Gastroesophageal sphincter (tissue), 4 donors: Measurements from ENCODE around the gene MYBPH. TPM values are rescaled to one million over a fixed set of nuclear protein-coding genes. Genes with fewer than 3 reads are reported as not detected.

ENCODE experiments used
- ATAC-seq: fragments of 150-250 bp; one replicate; pipeline ENCODE4 v1.9.1; 2016; ENCODE audit warnings: mild to moderate bottlenecking, moderate library complexity
- H3K27ac ChIP-seq, 4 donors: fragments of 200-600 bp; sonication (generic) in 3 of 4; 1 replicate in 3 of 4; 2 replicates in 1 of 4; pipeline ENCODE4 v1.5.1; 2016 to 2019
- H3K27me3 ChIP-seq: fragments of 200-600 bp; sonication (generic); one replicate; pipeline ENCODE4 v1.5.1; 2019
- H3K36me3 ChIP-seq, 2 donors: fragments of 200-600 bp; sonication (generic); one replicate each; pipeline ENCODE4 v1.5.1; 2019; ENCODE audit warnings: control low read depth in 1 of 2
- H3K4me1 ChIP-seq, 3 donors: fragments of 200-600 bp; sonication (generic); 1 replicate in 2 of 3; 2 replicates in 1 of 3; pipeline ENCODE4 v1.5.1; 2016 to 2019; ENCODE audit warnings: control low read depth in 2 of 3
- H3K4me3 ChIP-seq, 2 donors: fragments of 200-600 bp; sonication (generic); one replicate each; pipeline ENCODE4 v1.5.1; 2019; ENCODE audit warnings: mild to moderate bottlenecking in 1 of 2, moderate library complexity in 1 of 2
- H3K9me3 ChIP-seq, 3 donors: fragments of 200-600 bp; sonication (generic); one replicate each; pipeline ENCODE4 v1.5.1; 2017 to 2019; ENCODE audit warnings: control low read depth in 2 of 3
- EP300 ChIP-seq: sonication (generic); formaldehyde crosslinking; IDR thresholded peaks from one replicate; pipeline ENCODE4 v1.6.1; 2017; ENCODE audit warnings: antibody characterized with exemption, mild to moderate bottlenecking
- POLR2A ChIP-seq, 2 donors: fragments of 450-650 bp; IDR thresholded peaks; one replicate each; pipeline ENCODE4 v1.6.1; 2017; ENCODE audit warnings: antibody characterized with exemption in 2 of 2, mild to moderate bottlenecking in 2 of 2, moderate library complexity in 1 of 2
- POLR2AphosphoS5 ChIP-seq: sonication (generic); formaldehyde crosslinking; IDR thresholded peaks from one replicate; pipeline ENCODE4 v1.6.1; 2017; ENCODE audit warnings: antibody characterized with exemption
- WGBS, 2 donors: methylation state at CpG; one replicate each; pipeline ENCODE4 v1.1.5; 2018; ENCODE audit warnings: low coverage in 1 of 2; 5-methylcytosine and 5-hydroxymethylcytosine counted together
- total RNA-seq, 4 donors: library from RNA; depleted of rRNA; stranded (reverse); fragments of >200 nt; gene quantifications; one replicate each; pipeline ENCODE4 v1.1.0, GENCODE V29; 2016
- TF ChIP-seq, protein P1 (sequence below), 4 experiments: fragments of 200-600 bp in 2 of 4; fragments of 450-650 bp in 2 of 4; sonication (generic) in 1 of 4; IDR thresholded peaks; one replicate each; pipeline ENCODE4 v1.5.1; 2017 to 2019; ENCODE audit warnings: antibody characterized with exemption in 4 of 4, mild to moderate bottlenecking in 2 of 4, moderate library complexity in 2 of 4

MYBPH gene
- total RNA-seq, 4 donors from 2014 or later = not detected

- no peak for ATAC-seq
- Histone ChIP-seq H3K27ac (no peak overlapping the region), H3K4me1 (no peaks in the 10 kb centered on the region), H3K27me3 (peaks cover 24% of the 10 kb centered on the region), H3K4me3 (no peak overlapping the region), H3K36me3 (no peaks in the 10 kb centered on the region), H3K9me3 (peaks cover 0 to 10% (median 0%) of the 10 kb centered on the region in 3 donors)
- WGBS, 2 donors = 77 to 79% methylated on average over 8 to 9 of the region's 9 CpGs
- TF ChIP-seq EP300 = no peak
- TF ChIP-seq POLR2AphosphoS5 = no peak
- TF ChIP-seq, protein P1, sequence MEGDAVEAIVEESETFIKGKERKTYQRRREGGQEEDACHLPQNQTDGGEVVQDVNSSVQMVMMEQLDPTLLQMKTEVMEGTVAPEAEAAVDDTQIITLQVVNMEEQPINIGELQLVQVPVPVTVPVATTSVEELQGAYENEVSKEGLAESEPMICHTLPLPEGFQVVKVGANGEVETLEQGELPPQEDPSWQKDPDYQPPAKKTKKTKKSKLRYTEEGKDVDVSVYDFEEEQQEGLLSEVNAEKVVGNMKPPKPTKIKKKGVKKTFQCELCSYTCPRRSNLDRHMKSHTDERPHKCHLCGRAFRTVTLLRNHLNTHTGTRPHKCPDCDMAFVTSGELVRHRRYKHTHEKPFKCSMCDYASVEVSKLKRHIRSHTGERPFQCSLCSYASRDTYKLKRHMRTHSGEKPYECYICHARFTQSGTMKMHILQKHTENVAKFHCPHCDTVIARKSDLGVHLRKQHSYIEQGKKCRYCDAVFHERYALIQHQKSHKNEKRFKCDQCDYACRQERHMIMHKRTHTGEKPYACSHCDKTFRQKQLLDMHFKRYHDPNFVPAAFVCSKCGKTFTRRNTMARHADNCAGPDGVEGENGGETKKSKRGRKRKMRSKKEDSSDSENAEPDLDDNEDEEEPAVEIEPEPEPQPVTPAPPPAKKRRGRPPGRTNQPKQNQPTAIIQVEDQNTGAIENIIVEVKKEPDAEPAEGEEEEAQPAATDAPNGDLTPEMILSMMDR (IDR thresholded peaks at IDR 0.05) = no peak
- no peak for TF ChIP-seq POLR2A (IDR thresholded peaks at IDR 0.05)
Observed at GRCh38 chr1:203158960-203159665, 16.5 kb downstream of the MYBPH start.

DNA sequence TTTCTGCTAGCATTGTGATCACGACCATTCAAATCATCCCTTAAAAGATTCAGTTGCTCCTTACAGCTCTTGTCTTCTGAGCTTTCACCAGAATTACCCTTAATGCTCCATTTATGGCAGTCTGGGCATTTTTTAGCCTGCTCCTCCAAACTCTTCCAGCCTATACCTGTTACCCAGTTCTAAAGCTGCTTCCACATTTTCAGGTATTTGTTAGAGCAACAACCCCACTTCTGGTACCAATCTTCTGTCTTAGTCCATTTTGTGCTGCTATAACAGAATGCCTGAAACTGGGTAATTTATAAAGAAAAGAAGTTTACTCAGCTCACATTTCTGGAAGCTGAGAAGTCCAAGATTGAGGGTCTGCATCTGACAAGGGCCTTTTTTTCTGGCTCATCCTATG, 17.2 kb downstream of the MYBPH start:
- no peak for ATAC-seq
- no peak overlapping the region for H3K27ac ChIP-seq
- no peak overlapping the region for H3K4me3 ChIP-seq
- H3K36me3 ChIP-seq = no peaks in the 10 kb centered on the region
- 90 to 100% methylated on average over 1 of the region's 1 CpG for WGBS, 2 donors
- H3K9me3 ChIP-seq = peaks cover 0 to 10% (median 0%) of the 10 kb centered on the region in 3 donors
- H3K4me1 ChIP-seq = no peaks in the 10 kb centered on the region
- H3K27me3 ChIP-seq = peaks cover 24% of the 10 kb centered on the region
- no peak for TF ChIP-seq POLR2AphosphoS5
- TF ChIP-seq, protein P1 (IDR thresholded peaks at IDR 0.05) = no peak

- H3K4me1 ChIP-seq = no peaks in the 10 kb centered on the region
- no peak overlapping the region for H3K27ac ChIP-seq
- H3K9me3 ChIP-seq = peaks cover 0 to 10% (median 0%) of the 10 kb centered on the region in 3 donors
- H3K36me3 ChIP-seq = no peaks in the 10 kb centered on the region
- peaks cover 8% of the 10 kb centered on the region for H3K27me3 ChIP-seq
- H3K4me3 ChIP-seq = no peak overlapping the region
- TF ChIP-seq, protein P1 (IDR thresholded peaks at IDR 0.05) = no peak
- TF ChIP-seq POLR2AphosphoS5 (no peak), EP300 (no peak), POLR2A (IDR thresholded peaks at IDR 0.05) (no peak)
- ATAC-seq = no peak
- 71 to 83% methylated on average over 1 of the region's 1 CpG for WGBS, 2 donors
Observed at GRCh38 chr1:203156280-203156679, 19.3 kb downstream of the MYBPH start.

- Histone ChIP-seq H3K9me3 (peaks cover 0 to 10% (median 0%) of the 10 kb centered on the region in 3 donors), H3K27ac (no peak overlapping the region), H3K4me1 (no peaks in the 10 kb centered on the region), H3K36me3 (no peaks in the 10 kb centered on the region), H3K27me3 (peaks cover 8% of the 10 kb centered on the region), H3K4me3 (no peak overlapping the region)
- no peak for TF ChIP-seq EP300
- TF ChIP-seq, protein P1 (IDR thresholded peaks at IDR 0.05) = no peak
- TF ChIP-seq POLR2A (IDR thresholded peaks at IDR 0.05) = no peak
- TF ChIP-seq POLR2AphosphoS5 = no peak
- no peak for ATAC-seq
- 77 to 91% methylated on average over 6 to 8 of the region's 13 CpGs for WGBS, 2 donors
Observed at GRCh38 chr1:203153989-203154821, 21.4 kb downstream of the MYBPH start.
